HepG2 (cell line): ENCODE measurements around the gene GPR27. TPM values are rescaled to one million over a fixed set of nuclear protein-coding genes. Genes with fewer than 3 reads are reported as not detected.

Experiments used
- ATAC-seq: fragments of 200-7000 bp; cut with Tn5 transposase; 3 replicates; pipeline ENCODE4 v1.9.1; 2020; ENCODE audit warnings: mild to moderate bottlenecking, moderate library complexity
- BruUV-seq: library from RNA; stranded (reverse); fragments of 400-500 nt; replicated peaks from 2 replicates; lab custom pipeline; 2021; lab: Mats Ljungman, UMichigan
- CTCF ChIA-PET: fragments of 300-600 bp; formaldehyde crosslinking; extraction: SDS; loops from one replicate; lab custom pipeline; 2021; ENCODE audit warnings: low total read pairs, inconsistent platforms, low intra/inter-chr PET ratio; lab: Yijun Ruan, JAX
- POLR2A ChIA-PET: fragments of 350-600 bp; sonication (Branson Sonifier 250); formaldehyde crosslinking; loops from one replicate; lab custom pipeline; 2020; ENCODE audit warnings: antibody characterized with exemption, inconsistent platforms; lab: Yijun Ruan, JAX
- DNase-seq: peaks from one replicate; pipeline ENCODE4 v3.0.0-alpha.2; 2015; ENCODE audit warnings: low spot score
- FAIRE-seq: peaks from 3 replicates; lab custom pipeline; 2011; peaks lifted over from hg19 to GRCh38; lab: Jason Lieb, UNC
- H2AFZ ChIP-seq: one replicate; pipeline ENCODE4 v1.6.1; 2011; ENCODE audit warnings: low read length, inconsistent platforms
- H3K27ac ChIP-seq: fragments of 300-600 bp; 3 replicates; pipeline ENCODE4 v1.8.0; 2011; ENCODE audit warnings: mixed run types, mild to moderate bottlenecking, mixed read lengths, low read length, inconsistent platforms; ENCODE audit not compliant: insufficient read depth; ENCODE audit errors: extremely low read length
- H3K27me3 ChIP-seq, 2 experiments: fragments of 200-600 bp in 1 of 2; 2 replicates in 1 of 2; 3 replicates in 1 of 2; pipeline versions ENCODE4 v1.6.0 to v1.8.0; 2011; ENCODE audit warnings: low read length in 2 of 2, mild to moderate bottlenecking in 2 of 2, moderate library complexity in 2 of 2, inconsistent platforms in 1 of 2; ENCODE audit not compliant: insufficient read depth in 2 of 2, control insufficient read depth in 1 of 2
- H3K36me3 ChIP-seq, 2 experiments: fragments of 200-600 bp in 1 of 2; replicated peaks in 1 of 2; 2 replicates in 1 of 2; 3 replicates in 1 of 2; pipeline versions ENCODE4 v1.5.1 to v1.8.0; 2011; ENCODE audit warnings: low read length in 2 of 2, inconsistent platforms in 1 of 2; ENCODE audit not compliant: insufficient read depth in 2 of 2, control insufficient read depth in 1 of 2
- H3K4me1 ChIP-seq: 2 replicates; pipeline ENCODE4 v1.5.1; 2012; ENCODE audit warnings: low read length, inconsistent platforms; ENCODE audit not compliant: insufficient read depth
- H3K4me2 ChIP-seq: 2 replicates; pipeline ENCODE4 v1.6.0; 2011; ENCODE audit warnings: low read depth, low read length, inconsistent platforms
- H3K4me3 ChIP-seq, 3 experiments: fragments of 200-600 bp in 1 of 3; sonication (generic), shearing (Covaris generic) in 1 of 3; replicated peaks in 1 of 3; 2 replicates each; pipeline ENCODE4 v1.5.1; 2011 to 2016; ENCODE audit warnings: low read length in 3 of 3, inconsistent platforms in 2 of 3, low read depth in 2 of 3, mild to moderate bottlenecking in 2 of 3, control low read depth in 1 of 3, mixed read lengths in 1 of 3; ENCODE audit not compliant: insufficient read depth in 1 of 3
- H3K79me2 ChIP-seq: one replicate; pipeline ENCODE4 v1.6.1; 2011; ENCODE audit warnings: low read length, inconsistent platforms; ENCODE audit not compliant: insufficient read depth
- H3K9ac ChIP-seq: 2 replicates; pipeline ENCODE4 v1.6.0; 2011; ENCODE audit warnings: mild to moderate bottlenecking, low read depth, low read length, inconsistent platforms; ENCODE audit not compliant: insufficient read depth
- H3K9me3 ChIP-seq: 2 replicates; pipeline ENCODE4 v1.5.1; 2012; ENCODE audit warnings: mild to moderate bottlenecking, low read length
- H4K20me1 ChIP-seq: 2 replicates; pipeline ENCODE4 v1.6.0; 2011; ENCODE audit warnings: inconsistent platforms, mild to moderate bottlenecking, low read length, moderate library complexity; ENCODE audit not compliant: insufficient read depth
- BCL3 ChIP-seq: sonication (generic); formaldehyde crosslinking; IDR thresholded peaks from 2 replicates; pipeline ENCODE4 v1.5.1; 2020; ENCODE audit warnings: mild to moderate bottlenecking, missing genetic modification reagents, moderate library complexity
- ESRRA ChIP-seq: sonication (generic); formaldehyde crosslinking; IDR thresholded peaks from 2 replicates; pipeline ENCODE4 v1.5.1; 2020; ENCODE audit warnings: mild to moderate bottlenecking, low read depth, missing genetic modification reagents
- HNRNPK ChIP-seq: fragments of 200-400 bp; formaldehyde crosslinking; IDR thresholded peaks from 2 replicates; pipeline ENCODE4 v1.6.1; 2018; ENCODE audit warnings: low read length, low read depth, moderate library complexity, mild to moderate bottlenecking; ENCODE audit not compliant: poor library complexity, severe bottlenecking
- KDM5A ChIP-seq: fragments of 200-600 bp; sonication (generic); IDR thresholded peaks from 2 replicates; pipeline ENCODE4 v1.7.0; 2018; ENCODE audit warnings: antibody characterized with exemption, mild to moderate bottlenecking, low read length, borderline replicate concordance
- PHF8 ChIP-seq: sonication (generic); formaldehyde crosslinking; IDR thresholded peaks from 2 replicates; pipeline ENCODE4 v1.5.0; 2020; ENCODE audit warnings: missing genetic modification reagents
- SOX13 ChIP-seq, 3 experiments: fragments of 450-650 bp in 1 of 3; sonication (generic) in 1 of 3; formaldehyde crosslinking in 1 of 3; IDR thresholded peaks in 2 of 3; conservative IDR thresholded peaks in 1 of 3; 2 replicates each; pipeline versions ENCODE4 v1.5.0 to v1.6.1; 2016 to 2020; ENCODE audit warnings: antibody characterized with exemption in 1 of 3, mild to moderate bottlenecking in 1 of 3, missing compliant biosample characterization in 1 of 3, missing genetic modification reagents in 1 of 3, moderate library complexity in 1 of 3
- ZFP37 ChIP-seq: sonication (generic); formaldehyde crosslinking; IDR thresholded peaks from 2 replicates; pipeline ENCODE4 v1.4.0; 2020; ENCODE audit warnings: missing genetic modification reagents, borderline replicate concordance
- ZNF484 ChIP-seq: sonication (generic); formaldehyde crosslinking; IDR thresholded peaks from 2 replicates; pipeline ENCODE4 v1.5.1; 2020; ENCODE audit warnings: mild to moderate bottlenecking, low read depth, missing genetic modification reagents, borderline replicate concordance
- WGBS: methylation state at CpG from one replicate; pipeline ENCODE4 v1.1.6; 2017; ENCODE audit warnings: low lambda C conversion rate; 5-methylcytosine and 5-hydroxymethylcytosine counted together
- in situ Hi-C: cut with HindIII; loops from 2 replicates; pipeline ENCODE4 v1.10.0; 2017; ENCODE audit warnings: low pct_unique_long_range_greater_than_20kb; ENCODE audit not compliant: extremely low pct_ligation_motif_present
- intact Hi-C: fragments of 100-400 bp; cut with micrococcal nuclease; formaldehyde crosslinking; loops from one replicate; pipeline ENCODE4 v1.10.0; 2022; ENCODE audit not compliant: unreplicated experiment
- polyA plus RNA-seq, 8 experiments: library from polyadenylated mRNA; depleted of rRNA in 3 of 8; stranded (reverse) in 7 of 8; unstranded in 1 of 8; fragments of >200 nt; fragmentation: Illumina TruSeq in 4 of 8; extraction: Trizol in 4 of 8; gene quantifications; 2 replicates each; pipeline versions ENCODE4 v1.2.1 to v1.2.3, GENCODE V29; 2011 to 2016; ENCODE audit warnings: low read depth in 4 of 8, missing spikeins in 1 of 8, mixed read lengths in 1 of 8; ENCODE audit not compliant: insufficient read depth in 1 of 8
- total RNA-seq, 5 experiments: library from RNA; depleted of rRNA; stranded (reverse); fragments of >200 nt; fragmentation: Illumina TruSeq; extraction: Trizol; gene quantifications; 2 replicates each; pipeline ENCODE4 v1.2.3, GENCODE V29; 2016; ENCODE audit warnings: low read depth in 1 of 5
- TF ChIP-seq, protein P1 (sequence below): conservative IDR thresholded peaks from 2 replicates; pipeline ENCODE4 v1.6.1; 2018; ENCODE audit warnings: missing genetic modification reagents
- TF ChIP-seq, protein P2 (sequence below): fragments of 450-650 bp; IDR thresholded peaks from 2 replicates; pipeline ENCODE4 v1.6.1; 2017; ENCODE audit warnings: mild to moderate bottlenecking
- TF ChIP-seq, protein P3 (sequence below): sonication (generic); formaldehyde crosslinking; IDR thresholded peaks from 2 replicates; pipeline ENCODE4 v1.4.0; 2020; ENCODE audit warnings: low read depth, missing genetic modification reagents

Gene GPR27
- total and polyA plus RNA-seq, 2 of the 13 experiments (the other 11 are each of a cell fraction or from before 2014, with no cell fraction given) = not detected

- WGBS = 0% methylated on average over 1 of the region's 1 CpG
- CTCF ChIA-PET = no interaction called here
- Histone ChIP-seq H3K27me3 (peaks cover 2 to 36% of the 10 kb centered on the region in 2 experiments; a peak in 3 of 5 replicates), H3K79me2 (no peaks in the 10 kb centered on the region), H3K4me1 (no peaks in the 10 kb centered on the region), H4K20me1 (no peaks in the 10 kb centered on the region; the same call in 1 of the 2 replicates), H3K9me3 (no peaks in the 10 kb centered on the region), H2AFZ (no peak overlapping the region), H3K9ac (no peak overlapping the region), H3K36me3 (no peaks in the 10 kb centered on the region), H3K4me2 (no peak overlapping the region), H3K4me3 (no peak overlapping the region), H3K27ac (no peak overlapping the region)
- no peak for ATAC-seq
- no TSS peak for BruUV-seq
- TF ChIP-seq, protein P1, sequence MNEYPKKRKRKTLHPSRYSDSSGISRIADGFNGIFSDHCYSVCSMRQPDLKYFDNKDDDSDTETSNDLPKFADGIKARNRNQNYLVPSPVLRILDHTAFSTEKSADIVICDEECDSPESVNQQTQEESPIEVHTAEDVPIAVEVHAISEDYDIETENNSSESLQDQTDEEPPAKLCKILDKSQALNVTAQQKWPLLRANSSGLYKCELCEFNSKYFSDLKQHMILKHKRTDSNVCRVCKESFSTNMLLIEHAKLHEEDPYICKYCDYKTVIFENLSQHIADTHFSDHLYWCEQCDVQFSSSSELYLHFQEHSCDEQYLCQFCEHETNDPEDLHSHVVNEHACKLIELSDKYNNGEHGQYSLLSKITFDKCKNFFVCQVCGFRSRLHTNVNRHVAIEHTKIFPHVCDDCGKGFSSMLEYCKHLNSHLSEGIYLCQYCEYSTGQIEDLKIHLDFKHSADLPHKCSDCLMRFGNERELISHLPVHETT (CRISPR knock-in tag) = no peak
- TF ChIP-seq KDM5A = no peak
- TF ChIP-seq, protein P2, sequence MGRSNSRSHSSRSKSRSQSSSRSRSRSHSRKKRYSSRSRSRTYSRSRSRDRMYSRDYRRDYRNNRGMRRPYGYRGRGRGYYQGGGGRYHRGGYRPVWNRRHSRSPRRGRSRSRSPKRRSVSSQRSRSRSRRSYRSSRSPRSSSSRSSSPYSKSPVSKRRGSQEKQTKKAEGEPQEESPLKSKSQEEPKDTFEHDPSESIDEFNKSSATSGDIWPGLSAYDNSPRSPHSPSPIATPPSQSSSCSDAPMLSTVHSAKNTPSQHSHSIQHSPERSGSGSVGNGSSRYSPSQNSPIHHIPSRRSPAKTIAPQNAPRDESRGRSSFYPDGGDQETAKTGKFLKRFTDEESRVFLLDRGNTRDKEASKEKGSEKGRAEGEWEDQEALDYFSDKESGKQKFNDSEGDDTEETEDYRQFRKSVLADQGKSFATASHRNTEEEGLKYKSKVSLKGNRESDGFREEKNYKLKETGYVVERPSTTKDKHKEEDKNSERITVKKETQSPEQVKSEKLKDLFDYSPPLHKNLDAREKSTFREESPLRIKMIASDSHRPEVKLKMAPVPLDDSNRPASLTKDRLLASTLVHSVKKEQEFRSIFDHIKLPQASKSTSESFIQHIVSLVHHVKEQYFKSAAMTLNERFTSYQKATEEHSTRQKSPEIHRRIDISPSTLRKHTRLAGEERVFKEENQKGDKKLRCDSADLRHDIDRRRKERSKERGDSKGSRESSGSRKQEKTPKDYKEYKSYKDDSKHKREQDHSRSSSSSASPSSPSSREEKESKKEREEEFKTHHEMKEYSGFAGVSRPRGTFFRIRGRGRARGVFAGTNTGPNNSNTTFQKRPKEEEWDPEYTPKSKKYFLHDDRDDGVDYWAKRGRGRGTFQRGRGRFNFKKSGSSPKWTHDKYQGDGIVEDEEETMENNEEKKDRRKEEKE = no peak
- no peak for TF ChIP-seq PHF8
- TF ChIP-seq HNRNPK = no peak
- no peak for TF ChIP-seq SOX13 (IDR thresholded peaks at IDR 0.05)
- TF ChIP-seq SOX13 (CRISPR knock-in tag; conservative IDR thresholded peaks at IDR 0.05 in 1 of 2, IDR thresholded peaks at IDR 0.05 in 1 of 2) = no peak
- TF ChIP-seq, protein P3, sequence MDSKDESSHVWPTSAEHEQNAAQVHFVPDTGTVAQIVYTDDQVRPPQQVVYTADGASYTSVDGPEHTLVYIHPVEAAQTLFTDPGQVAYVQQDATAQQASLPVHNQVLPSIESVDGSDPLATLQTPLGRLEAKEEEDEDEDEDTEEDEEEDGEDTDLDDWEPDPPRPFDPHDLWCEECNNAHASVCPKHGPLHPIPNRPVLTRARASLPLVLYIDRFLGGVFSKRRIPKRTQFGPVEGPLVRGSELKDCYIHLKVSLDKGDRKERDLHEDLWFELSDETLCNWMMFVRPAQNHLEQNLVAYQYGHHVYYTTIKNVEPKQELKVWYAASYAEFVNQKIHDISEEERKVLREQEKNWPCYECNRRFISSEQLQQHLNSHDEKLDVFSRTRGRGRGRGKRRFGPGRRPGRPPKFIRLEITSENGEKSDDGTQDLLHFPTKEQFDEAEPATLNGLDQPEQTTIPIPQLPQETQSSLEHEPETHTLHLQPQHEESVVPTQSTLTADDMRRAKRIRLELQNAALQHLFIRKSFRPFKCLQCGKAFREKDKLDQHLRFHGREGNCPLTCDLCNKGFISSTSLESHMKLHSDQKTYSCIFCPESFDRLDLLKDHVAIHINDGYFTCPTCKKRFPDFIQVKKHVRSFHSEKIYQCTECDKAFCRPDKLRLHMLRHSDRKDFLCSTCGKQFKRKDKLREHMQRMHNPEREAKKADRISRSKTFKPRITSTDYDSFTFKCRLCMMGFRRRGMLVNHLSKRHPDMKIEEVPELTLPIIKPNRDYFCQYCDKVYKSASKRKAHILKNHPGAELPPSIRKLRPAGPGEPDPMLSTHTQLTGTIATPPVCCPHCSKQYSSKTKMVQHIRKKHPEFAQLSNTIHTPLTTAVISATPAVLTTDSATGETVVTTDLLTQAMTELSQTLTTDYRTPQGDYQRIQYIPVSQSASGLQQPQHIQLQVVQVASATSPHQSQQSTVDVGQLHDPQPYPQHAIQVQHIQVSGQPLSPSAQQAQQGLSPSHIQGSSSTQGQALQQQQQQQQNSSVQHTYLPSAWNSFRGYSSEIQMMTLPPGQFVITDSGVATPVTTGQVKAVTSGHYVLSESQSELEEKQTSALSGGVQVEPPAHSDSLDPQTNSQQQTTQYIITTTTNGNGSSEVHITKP (CRISPR knock-in tag) = no peak
- TF ChIP-seq ZFP37 = no peak
- no peak for TF ChIP-seq ESRRA (CRISPR knock-in tag)
- no peak for TF ChIP-seq BCL3
- no peak for TF ChIP-seq ZNF484 (CRISPR knock-in tag)
- intact Hi-C loops (loop anchor here (10.0 kb wide), 1 partner anchor 388 kb away; no protein-coding TSS in a partner anchor), in situ Hi-C loops (no loop called here)
- no peak for FAIRE-seq
- no peak for DNase-seq
- POLR2A ChIA-PET = no interaction called here
Measured at GRCh38 chr3:71783152-71783551, 29.5 kb downstream of the GPR27 start.
